GM18870 (cell line): ENCODE measurements around the gene AMPD2.

Experiments
- ATAC-seq: cut with Tn5 transposase; IDR thresholded peaks from one replicate; pipeline ENCODE4 v1.9.1; 2021; ENCODE audit warnings: moderate library complexity; ENCODE audit not compliant: unreplicated experiment

AMPD2 gene

DNA sequence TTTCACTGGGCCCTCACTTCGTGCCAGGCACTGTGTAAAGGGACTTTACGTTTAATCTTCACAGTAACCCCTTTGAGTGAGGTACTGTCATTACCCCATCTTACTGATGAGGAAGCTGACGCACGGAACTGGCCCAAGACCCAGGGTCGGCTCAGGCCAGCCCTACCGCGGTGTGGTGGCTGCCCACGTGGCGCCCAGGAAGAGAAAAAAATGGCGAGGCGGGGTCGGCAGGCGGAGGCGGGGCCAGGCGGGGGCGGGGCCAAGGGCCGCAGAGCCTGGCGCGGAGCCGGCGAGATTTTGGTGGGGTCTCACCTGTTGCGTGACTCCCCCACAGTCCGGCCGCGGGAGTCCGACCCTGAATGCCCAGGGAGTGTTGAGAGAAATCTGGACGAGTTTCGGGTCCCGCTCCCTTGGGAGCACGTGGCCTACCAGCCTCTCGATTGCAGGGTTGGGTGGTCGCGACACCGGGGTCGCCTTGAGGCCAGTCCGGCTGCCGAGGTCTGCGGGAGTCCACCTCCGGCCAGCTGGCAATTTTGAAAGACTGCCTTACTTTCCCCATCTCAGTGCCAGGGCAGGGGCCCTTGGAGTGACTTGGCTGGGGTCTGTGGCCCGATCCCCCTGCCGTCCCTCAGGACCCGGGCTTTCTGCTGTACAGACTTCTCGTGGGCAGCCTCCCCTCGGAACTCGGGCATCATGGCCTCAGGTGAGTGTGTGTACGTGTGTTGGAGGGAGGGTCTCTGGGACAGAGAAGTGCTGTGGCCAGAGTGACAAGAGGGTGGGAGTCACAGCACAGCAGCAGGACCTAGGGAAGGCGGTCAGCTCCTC is at the start of gene AMPD2, which contains the start of gene GNAT2:
TSS of gene AMPD2 (plus strand) at position 262 of the 825 bp plus-strand sequence. CDS start 1,339 bp downstream, outside the sequence.
TSS of gene GNAT2 (minus strand) at position 41 of the 825 bp plus-strand sequence. CDS start 6,746 bp downstream, outside the sequence.
- ATAC-seq, result peak; percentile 35

DNA sequence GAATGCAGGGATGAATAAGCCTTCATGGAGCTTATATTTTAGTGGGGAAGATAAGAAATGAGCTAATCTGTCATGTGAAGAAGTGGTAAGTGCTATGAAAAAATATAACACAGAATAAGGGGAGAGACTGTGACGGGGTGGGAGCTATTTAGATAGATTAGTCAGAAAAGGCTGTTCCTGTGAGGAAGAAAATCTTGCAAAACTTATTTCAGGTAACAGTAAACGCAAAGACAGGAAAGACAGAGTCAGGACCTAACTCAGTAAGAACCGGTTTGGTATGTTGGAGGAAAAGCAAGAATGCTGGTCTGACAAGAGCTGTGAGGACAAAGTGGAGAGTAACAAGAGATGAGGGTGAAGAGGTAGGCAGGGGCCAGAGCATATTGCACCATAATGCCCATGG is 49.2 kb upstream of the AMPD2 start:
- ATAC-seq, result no peak

DNA sequence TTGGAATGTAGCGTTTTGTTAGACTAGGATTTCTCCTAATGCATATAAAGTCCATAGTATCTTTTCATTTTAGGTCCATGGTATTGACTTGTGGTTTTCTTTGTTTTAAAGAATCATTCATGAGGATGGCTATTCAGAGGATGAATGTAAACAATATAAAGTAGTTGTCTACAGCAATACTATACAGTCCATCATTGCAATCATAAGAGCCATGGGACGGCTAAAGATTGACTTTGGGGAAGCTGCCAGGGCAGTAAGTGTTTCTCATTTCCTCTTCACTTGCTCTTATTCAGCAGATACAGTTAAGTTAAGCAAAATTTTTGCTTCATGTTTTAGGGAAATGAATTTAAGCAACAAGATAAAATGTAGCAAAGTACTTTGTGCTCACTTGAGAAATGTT is 45.9 kb upstream of the AMPD2 start:
- no peak for ATAC-seq

DNA sequence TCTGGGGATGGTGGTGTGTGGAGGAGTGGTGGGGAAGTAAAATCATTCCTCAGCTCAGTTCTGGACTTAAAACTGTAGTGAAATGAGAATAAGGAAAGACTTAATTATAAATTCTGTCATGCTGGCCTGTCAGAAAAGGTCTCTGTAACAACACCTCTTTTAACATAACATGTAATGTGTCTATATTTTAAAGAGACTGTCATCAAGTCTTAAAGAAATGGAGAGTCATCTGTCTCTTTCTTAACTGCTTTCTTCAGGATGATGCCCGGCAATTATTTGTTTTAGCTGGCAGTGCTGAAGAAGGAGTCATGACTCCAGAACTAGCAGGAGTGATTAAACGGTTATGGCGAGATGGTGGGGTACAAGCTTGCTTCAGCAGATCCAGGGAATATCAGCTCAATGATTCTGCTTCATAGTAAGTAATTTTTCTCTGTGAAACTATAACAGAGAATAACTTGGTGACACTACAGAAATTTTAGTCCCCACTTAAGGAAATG is 40.6 kb upstream of the AMPD2 start:
- ATAC-seq, result no peak

DNA sequence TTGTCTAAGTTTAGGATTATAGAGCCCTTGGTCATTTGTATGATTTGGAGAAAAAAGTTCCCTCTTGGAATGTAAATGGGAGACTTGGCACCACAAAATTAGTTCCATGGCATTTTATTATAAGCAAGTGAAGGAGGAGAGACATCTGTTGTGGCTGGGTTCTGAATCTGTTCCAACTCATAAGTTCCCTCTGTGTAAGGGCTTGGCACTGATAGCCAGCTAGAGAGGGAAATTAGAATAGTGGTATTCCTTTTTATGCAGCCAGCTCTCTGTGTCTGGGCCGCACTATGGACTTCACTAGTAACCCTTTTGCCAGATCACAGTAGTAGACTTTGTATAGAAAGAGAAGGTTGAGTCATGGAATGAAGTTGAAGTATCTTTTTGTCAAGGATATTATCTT is 40.1 kb upstream of the AMPD2 start:
- no peak for ATAC-seq

DNA sequence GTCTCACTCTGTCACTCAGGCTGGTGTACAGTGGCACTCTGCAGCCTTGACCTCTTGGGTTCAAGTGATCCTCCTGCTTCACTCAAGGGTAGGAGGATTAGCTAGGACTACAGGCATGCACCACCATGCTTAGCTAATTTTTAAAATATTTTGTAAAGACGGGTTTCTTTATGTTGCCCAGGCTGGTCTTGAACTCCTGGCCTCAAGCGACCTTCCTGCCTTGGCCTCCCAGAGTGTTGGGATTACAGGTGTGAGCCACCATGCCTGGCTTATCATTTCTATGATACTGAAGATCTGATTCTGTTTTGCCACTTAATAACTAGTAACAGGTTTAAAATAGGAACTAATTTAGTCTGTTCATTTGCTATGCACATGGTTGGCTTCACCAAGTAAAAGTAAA is 37.6 kb upstream of the AMPD2 start:
- no peak for ATAC-seq

DNA sequence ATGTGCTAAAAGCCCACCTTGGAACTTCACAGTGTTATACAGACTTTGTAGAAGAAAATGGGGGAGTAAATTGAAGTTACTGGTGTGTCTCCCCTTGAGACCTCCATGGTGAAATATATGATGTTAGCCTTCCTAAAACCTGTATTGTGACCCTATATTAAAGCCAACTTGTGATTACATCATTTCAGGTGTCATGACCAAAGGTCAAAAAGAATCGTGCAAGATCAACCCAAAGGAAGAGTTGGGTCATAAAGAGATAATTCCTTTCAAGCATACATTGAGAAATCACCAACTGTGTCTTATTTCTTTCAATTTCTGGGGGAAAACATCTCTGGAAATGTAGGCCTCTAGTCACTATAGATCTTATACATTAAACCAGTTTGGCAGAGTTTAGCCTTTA is 34.9 kb upstream of the AMPD2 start:
- ATAC-seq, result no peak

DNA sequence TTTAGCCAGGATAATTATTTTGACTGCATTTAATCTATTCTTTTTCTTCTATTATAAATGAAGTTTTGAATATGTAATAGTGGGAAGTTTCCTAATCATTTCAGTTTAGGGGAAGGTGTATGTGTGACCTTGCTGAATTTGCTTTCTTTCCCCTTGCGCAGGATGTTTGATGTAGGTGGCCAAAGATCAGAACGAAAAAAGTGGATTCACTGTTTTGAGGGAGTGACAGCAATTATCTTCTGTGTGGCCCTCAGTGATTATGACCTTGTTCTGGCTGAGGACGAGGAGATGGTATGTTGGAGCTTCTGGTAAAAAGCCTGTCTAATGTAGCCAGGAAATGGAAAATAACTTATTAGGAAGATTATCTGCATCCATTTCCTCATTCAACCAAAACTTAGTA is 33.6 kb upstream of the AMPD2 start:
- no peak for ATAC-seq

DNA sequence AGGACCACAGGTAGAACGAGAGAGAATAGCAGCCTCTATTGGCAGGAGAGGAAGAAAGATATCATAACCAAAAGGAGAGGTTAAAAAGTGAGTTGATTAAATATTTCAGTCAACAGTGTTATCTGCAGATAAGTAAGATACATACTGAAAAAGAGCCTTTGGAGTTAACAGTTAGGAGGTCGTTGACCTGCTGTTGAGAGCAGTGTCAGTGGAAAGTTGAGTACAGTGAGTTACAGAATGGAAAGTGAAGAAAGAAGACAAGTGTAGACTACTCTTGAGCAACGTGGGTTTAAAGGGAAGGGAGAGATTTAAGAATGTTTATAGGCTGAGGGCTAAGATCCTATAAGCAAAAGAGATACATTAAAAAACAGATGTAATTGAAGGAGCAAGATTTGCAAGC is 30.5 kb upstream of the AMPD2 start:
- no peak for ATAC-seq

DNA sequence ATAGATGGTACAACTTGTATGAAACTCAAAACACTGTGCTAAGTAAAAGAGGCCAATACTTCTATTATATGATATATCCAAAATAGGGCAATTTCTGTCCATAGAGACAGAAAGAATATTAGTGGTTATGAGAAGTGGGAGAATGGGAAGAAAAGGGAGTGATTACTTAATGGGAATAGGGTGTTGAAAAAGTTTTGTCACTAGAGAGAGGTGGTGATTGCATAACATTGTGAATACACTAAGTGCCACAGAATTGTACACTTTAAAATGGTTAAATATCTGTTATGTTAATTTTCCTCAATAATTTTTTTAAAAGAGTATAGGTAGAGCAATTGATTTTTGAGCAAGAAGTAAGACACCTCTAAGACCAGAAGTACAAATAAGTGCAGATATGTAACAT is 30.0 kb upstream of the AMPD2 start:
- ATAC-seq, result no peak

DNA sequence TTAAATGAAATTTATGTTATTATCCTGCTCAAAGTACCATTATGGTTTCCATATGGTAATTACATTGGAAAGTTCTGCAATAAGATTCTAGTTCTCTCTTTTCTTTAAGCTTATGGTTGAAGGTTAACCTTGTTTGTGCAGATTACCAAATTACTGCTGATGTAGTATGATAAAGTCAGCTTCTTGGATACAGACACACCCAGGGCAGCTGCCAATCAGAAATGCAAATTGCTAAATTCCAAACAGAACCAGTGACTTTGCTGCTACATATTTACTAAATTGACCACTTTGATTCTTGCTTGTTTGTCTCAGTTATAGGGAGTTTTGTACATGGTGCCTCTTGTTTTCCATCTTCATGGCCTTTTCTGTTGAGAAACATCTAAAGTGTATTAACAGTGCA is 26.7 kb upstream of the AMPD2 start:
- no peak for ATAC-seq

DNA sequence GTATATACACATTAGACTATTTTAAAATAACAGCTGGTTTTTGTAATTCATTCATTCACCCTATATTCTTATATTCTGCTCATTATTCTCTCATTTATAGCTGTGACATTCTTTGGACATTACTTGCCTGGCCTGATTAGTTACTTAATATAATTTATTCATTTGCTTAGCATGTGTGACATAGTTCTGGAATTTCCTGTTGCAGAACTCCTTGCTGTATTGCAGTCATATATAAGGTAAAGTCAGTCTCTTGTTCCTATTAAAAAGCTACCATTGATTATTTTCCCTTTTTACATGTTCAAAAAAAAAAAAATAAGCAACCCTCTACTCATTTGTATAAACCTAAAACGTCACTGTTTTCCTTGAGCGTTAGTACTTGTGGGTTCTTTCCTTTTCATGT is 24.1 kb upstream of the AMPD2 start:
- no peak for ATAC-seq

DNA sequence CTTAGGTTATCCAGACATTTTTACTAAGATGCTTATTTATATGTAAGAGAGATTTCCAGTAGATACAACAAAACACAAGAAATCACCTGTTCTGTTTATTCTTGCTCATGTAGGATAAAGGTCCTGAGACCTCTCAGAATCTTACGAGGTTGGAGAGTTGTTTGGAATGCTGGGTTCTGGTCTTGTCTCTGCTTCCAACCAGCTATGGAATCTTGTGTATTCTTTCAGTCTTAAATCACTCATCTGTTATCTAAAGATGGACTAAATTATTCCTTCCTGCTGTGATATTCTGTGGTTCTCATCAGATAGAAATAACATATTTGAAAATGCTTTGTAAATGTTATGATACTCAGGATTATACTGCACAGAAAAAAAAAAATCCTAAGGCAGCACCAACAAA is 21.5 kb upstream of the AMPD2 start:
- ATAC-seq, result no peak

DNA sequence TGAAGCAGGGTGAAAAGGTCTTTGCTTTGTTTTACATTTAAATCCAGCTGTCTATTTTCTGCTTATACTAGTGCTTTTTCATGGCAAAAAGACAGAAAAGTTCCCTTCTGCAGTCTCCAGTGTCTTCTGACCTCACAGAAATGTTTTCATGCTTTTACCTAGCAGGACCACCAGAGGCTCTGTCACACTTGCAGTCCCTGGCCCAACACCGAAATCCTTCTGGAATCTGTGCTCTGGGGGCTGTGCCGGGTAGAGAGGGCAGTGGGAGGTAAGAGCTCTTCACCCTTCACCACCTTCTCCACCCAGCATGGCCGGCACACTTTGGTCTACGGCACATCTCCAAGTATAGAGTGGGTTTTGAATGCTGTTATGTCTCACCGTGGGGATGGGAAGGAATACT is 21.0 kb upstream of the AMPD2 start:
- no peak for ATAC-seq

DNA sequence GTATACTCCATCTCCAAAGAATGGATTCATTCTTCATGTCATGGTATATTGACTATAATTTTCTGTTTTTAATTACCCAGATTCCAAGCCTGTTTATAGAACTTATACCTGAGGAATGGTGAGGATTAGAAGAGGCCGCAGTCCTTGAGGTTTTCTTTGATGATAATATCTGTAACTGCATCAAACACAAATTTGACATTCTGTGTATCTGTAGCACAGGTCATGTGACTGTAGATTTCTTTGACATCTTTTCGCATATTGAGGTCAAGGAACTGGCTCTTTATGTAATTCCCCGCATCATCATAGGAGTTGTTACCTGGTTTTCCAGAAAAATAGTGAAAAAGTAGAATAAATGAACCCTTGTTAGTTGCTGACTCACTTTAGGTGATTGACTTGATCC is 16.4 kb upstream of the AMPD2 start:
- ATAC-seq, result no peak

DNA sequence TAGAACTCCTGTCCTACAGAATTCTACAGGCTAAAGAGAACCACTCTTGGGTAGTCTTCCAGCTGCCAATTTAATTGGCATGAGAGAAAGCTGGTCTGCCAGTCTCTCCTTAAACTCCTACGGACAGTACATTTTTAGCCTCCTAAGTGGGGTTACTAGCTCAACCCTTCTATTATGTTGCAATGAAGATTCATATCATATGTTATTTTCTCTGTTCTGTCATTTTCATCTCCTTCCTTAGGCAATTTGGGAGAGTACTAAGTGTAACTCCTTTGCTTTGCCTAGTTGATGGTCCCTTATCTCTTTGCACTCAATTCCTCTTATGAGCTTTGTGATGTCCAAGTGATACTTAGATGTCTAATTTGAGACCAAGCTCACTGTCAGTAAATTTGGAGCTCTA is 14.3 kb upstream of the AMPD2 start:
- ATAC-seq, result no peak

DNA sequence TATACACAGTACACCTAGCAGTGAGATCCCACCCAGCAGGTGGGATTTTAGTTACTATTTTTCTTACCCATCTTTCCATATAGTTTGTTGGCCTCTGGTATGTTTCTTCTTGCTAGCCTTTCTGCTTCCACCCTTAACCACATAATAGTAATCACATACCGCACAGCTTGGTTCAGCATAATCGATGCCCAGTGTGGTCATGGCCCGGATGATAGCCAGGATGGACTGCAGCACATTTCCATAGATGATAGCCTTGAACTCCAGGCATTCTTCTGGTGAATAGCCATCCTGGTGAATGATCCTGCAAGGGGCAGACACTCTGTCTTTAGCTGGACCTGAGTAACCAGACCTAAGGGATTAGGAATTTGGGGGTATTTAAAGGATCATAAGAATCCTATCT is 9.8 kb upstream of the AMPD2 start:
- ATAC-seq, result no peak

DNA sequence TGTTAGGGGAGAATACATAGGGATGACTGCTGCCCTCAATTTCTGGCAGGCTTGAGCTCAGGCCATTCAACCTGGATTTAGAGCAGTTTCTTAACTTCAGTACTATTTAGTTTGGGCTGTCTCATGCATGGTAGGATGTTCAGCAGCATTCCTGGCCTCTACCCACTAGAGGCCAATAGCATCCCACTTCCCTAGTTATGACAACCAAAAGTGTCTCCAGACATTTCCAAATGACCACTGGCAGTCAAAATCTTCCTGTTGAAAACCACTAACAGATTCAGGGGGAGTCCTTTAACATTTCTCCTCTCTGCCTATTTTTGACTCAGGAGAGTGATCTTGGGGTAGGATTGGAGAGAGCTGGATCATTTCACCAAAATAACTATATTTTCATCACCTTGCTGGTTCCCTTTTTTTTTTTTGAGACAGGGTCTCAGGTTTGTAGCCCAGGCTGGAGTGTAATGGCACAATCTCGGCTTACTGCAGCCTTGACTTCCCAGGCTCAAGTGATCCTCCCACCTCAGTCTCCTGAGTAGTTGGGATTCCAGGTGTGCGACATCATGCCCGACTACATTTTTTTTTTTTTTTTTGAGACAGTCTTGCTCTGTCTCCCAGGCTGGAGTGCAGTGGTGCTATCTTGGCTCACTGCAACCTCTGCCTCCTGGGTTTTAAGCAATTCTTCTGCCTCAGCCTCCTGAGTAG is 8.9 kb upstream of the AMPD2 start:
- no peak for ATAC-seq

DNA sequence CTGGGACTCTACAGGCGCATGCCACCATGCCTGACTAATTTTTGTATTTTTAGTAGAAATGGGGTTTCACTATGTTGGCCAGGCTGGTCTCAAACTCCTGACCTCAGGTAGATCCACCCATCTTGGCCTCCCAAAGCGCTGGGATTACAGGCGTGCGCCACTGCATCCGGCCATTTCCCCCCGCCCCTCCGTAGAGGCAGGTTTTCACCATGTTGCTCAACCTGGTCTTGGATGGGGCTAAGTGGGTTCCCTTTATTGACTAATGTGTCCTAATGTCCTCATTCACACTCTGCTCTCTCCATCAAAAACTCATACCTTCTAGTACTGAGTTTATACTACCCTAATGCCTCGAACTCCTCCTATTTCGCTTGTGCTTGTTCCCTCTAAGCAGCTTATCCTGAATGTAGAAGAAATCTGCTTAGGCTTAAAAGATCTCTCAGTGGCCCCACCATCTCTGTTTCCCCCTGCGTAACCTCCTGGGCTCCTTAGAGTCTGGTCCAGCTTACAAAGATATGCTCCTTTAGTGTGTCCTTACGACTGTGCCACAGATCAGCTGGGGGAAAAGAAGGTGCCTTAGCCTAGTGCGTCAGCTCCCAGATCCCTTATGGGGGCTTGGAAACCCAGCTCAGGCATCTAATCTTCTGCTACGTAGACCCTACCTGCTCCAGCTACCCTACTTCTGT is 8.2 kb upstream of the AMPD2 start:
- ATAC-seq, result no peak

DNA sequence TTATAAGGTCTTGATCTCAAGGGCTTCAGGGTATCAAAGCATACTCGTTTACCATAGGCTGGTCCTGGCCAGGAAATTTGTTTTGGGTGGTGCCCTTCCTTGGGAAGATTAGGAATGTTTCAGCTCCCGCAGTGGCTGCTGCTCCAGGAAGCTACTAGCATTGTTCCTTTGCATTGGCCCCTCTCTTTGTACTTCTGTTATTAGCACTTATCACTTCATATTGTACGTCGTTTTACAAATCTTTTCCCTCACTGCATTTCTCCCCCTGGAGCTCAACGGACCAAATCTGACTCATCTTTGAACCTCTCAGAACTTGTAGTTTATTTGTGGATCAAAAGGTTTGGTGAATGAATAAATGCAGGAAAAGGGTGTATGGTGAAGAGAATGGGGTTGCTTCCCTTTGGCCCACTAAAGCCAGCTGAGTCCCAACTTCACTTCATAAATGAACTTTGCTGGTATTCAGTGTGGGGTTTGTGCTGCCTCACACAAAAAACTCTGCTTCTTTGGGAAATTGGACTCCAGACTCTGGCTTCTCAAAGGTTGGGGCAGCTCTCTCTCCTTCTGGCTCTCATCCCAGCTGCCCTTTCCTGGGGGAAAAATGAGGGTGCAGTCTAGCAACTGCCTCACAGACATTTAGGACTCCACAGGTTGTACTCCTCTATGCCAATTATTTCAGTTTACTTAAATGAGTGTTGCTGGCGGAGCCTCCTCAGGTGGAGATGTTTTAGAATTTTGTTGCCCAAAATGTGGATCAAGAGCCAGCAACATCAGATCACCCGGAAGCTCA is 6.1 kb upstream of the AMPD2 start:
- no peak for ATAC-seq

DNA sequence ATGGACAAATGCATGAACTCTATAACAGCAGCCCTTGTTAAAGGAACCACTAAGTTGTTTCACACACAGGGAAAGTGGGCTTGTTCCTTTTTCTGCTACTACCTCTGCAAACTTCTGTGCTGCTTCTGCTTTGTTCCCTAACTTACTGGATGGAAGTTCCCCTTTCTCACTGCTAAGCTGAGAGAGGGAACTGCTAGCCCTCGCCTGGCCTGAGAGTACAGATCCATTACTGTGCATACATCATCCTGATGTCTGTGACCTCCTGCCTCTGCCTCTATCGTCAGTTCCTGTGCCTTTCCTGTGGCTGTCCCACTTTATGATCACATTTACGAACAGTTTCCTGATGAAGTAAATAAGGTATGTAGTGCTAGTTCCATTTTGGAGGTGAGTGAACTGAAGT is 3.8 kb upstream of the AMPD2 start:
- no peak for ATAC-seq
